IMR-90 (cell line): ENCODE measurements around the gene FGD5. TPM values are rescaled to one million over a fixed set of nuclear protein-coding genes. Genes with fewer than 3 reads are reported as not detected.

Experiments
- ATAC-seq: fragments of 200-7000 bp; cut with Tn5 transposase; 2 replicates; pipeline ENCODE4 v1.9.1; 2020; ENCODE audit warnings: low read depth, mild to moderate bottlenecking, moderate library complexity
- BruUV-seq: library from RNA; stranded (reverse); fragments of 400-500 nt; replicated peaks from 2 replicates; lab custom pipeline; 2021; lab: Mats Ljungman, UMichigan
- CTCF ChIA-PET: fragments of 300-600 bp; formaldehyde crosslinking; extraction: SDS; loops from one replicate; lab custom pipeline; 2021; ENCODE audit warnings: antibody characterized with exemption; lab: Yijun Ruan, JAX
- POLR2A ChIA-PET: fragments of 300-600 bp; sonication (Branson Sonifier 250); formaldehyde crosslinking; loops from one replicate; lab custom pipeline; 2022; ENCODE audit warnings: antibody characterized with exemption; ENCODE audit not compliant: unreplicated experiment; lab: Charles Lee
- DNase-seq: peaks from one replicate; pipeline ENCODE4 v3.0.0; 2013
- H2AFZ ChIP-seq: replicated peaks from 2 replicates; pipeline ENCODE3; 2013; ENCODE audit warnings: low read length, mild to moderate bottlenecking; ENCODE audit not compliant: poor library complexity
- H2AK5ac ChIP-seq: 2 replicates; pipeline ENCODE4 v1.6.1; 2013; ENCODE audit warnings: low read depth, low read length, inconsistent platforms
- H2AK9ac ChIP-seq: replicated peaks from 2 replicates; pipeline ENCODE3; 2013; ENCODE audit warnings: mild to moderate bottlenecking, low read depth, low read length, moderate library complexity; ENCODE audit not compliant: poor library complexity
- H2BK120ac ChIP-seq: 2 replicates; pipeline ENCODE4 v1.6.1; 2013; ENCODE audit warnings: low read depth, low read length, inconsistent platforms
- H2BK15ac ChIP-seq: 3 replicates; pipeline ENCODE4 v1.6.1; 2013; ENCODE audit warnings: low read depth, low read length, inconsistent platforms
- H2BK20ac ChIP-seq: 2 replicates; pipeline ENCODE4 v1.6.1; 2013; ENCODE audit warnings: low read depth, mild to moderate bottlenecking, inconsistent platforms, low read length, moderate library complexity
- H2BK5ac ChIP-seq: 2 replicates; pipeline ENCODE4 v1.6.1; 2013; ENCODE audit warnings: mild to moderate bottlenecking, low read depth, low read length, inconsistent platforms; ENCODE audit not compliant: poor library complexity, severe bottlenecking
- H3K14ac ChIP-seq: replicated peaks from 2 replicates; pipeline ENCODE4 v1.6.1; 2013; ENCODE audit warnings: low read depth, low read length, inconsistent platforms
- H3K18ac ChIP-seq: 2 replicates; pipeline ENCODE4 v1.6.1; 2013; ENCODE audit warnings: low read depth, low read length, control low read depth
- H3K23ac ChIP-seq: 2 replicates; pipeline ENCODE4 v1.6.1; 2013; ENCODE audit warnings: low read depth, low read length, inconsistent platforms
- H3K27ac ChIP-seq: 2 replicates; pipeline ENCODE4 v1.5.1; 2013; ENCODE audit warnings: mild to moderate bottlenecking, control low read depth, low read length; ENCODE audit not compliant: insufficient read depth
- H3K27me3 ChIP-seq: 2 replicates; pipeline ENCODE4 v1.6.1; 2013; ENCODE audit warnings: low read length; ENCODE audit not compliant: control insufficient read depth, insufficient read depth
- H3K36me3 ChIP-seq: 2 replicates; pipeline ENCODE4 v1.6.1; 2013; ENCODE audit warnings: low read length, mixed read lengths; ENCODE audit not compliant: control insufficient read depth, insufficient read depth
- H3K4ac ChIP-seq: 2 replicates; pipeline ENCODE4 v1.6.1; 2013; ENCODE audit warnings: low read depth, low read length, inconsistent platforms
- H3K4me1 ChIP-seq: 2 replicates; pipeline ENCODE4 v1.6.1; 2013; ENCODE audit warnings: low read length, mixed read lengths; ENCODE audit not compliant: control insufficient read depth, insufficient read depth
- H3K4me2 ChIP-seq: 2 replicates; pipeline ENCODE4 v1.6.1; 2013; ENCODE audit warnings: low read depth, mild to moderate bottlenecking, control low read depth, low read length, moderate library complexity
- H3K4me3 ChIP-seq: 2 replicates; pipeline ENCODE4 v1.5.1; 2013; ENCODE audit warnings: low read depth, mild to moderate bottlenecking, control low read depth, low read length, moderate library complexity; ENCODE audit not compliant: insufficient read depth
- H3K56ac ChIP-seq: 2 replicates; pipeline ENCODE4 v1.6.1; 2013; ENCODE audit warnings: low read length, inconsistent platforms; ENCODE audit not compliant: insufficient read depth; ENCODE audit errors: extremely low read depth
- H3K79me1 ChIP-seq, 2 experiments: 2 replicates each; pipeline ENCODE4 v1.6.1; 2013; ENCODE audit warnings: low read length in 2 of 2, inconsistent platforms in 1 of 2, low read depth in 1 of 2
- H3K9ac ChIP-seq: 2 replicates; pipeline ENCODE4 v1.6.1; 2013; ENCODE audit warnings: low read depth, low read length, control low read depth
- H3K9me1 ChIP-seq: 2 replicates; pipeline ENCODE4 v1.6.1; 2013; ENCODE audit warnings: low read length, inconsistent platforms; ENCODE audit not compliant: insufficient read depth
- H3K9me3 ChIP-seq: 2 replicates; pipeline ENCODE4 v1.6.1; 2013; ENCODE audit warnings: low read length; ENCODE audit not compliant: control insufficient read depth, insufficient read depth
- H4K20me1 ChIP-seq: 2 replicates; pipeline ENCODE4 v1.6.1; 2013; ENCODE audit warnings: low read length, inconsistent platforms; ENCODE audit not compliant: insufficient read depth
- H4K5ac ChIP-seq: 2 replicates; pipeline ENCODE4 v1.6.1; 2013; ENCODE audit warnings: mild to moderate bottlenecking, low read depth, low read length, control low read depth
- H4K8ac ChIP-seq, 2 experiments: 2 replicates each; pipeline ENCODE4 v1.6.1; 2013; ENCODE audit warnings: low read depth in 2 of 2, low read length in 2 of 2, control low read depth in 1 of 2, inconsistent platforms in 1 of 2
- H4K91ac ChIP-seq: 2 replicates; pipeline ENCODE4 v1.6.1; 2013; ENCODE audit warnings: low read depth, low read length, inconsistent platforms; ENCODE audit not compliant: insufficient read depth
- MAFK ChIP-seq: IDR thresholded peaks from 2 replicates; pipeline ENCODE4 v1.6.1; 2012; ENCODE audit warnings: low read depth, low read length, improper control_type of control experiment
- RCOR1 ChIP-seq: IDR thresholded peaks from 2 replicates; pipeline ENCODE4 v1.6.1; 2012; ENCODE audit warnings: mild to moderate bottlenecking, low read length, improper control_type of control experiment; ENCODE audit not compliant: insufficient replicate concordance
- WGBS, 2 experiments: methylation state at CpG; one replicate each; pipeline versions ENCODE4 v1.1.5 to v1.1.7; 2013; ENCODE audit warnings: missing lambda C conversion rate in 2 of 2; ENCODE audit not compliant: insufficient read length in 1 of 2; ENCODE audit errors: extremely low coverage in 2 of 2; 5-methylcytosine and 5-hydroxymethylcytosine counted together
- dilution Hi-C: fragments of 300-500 bp; cut with HindIII; formaldehyde crosslinking; loops from one replicate; pipeline ENCODE4 v1.14.3; 2018; ENCODE audit warnings: low sequenced_read_pairs; ENCODE audit not compliant: unreplicated experiment
- in situ Hi-C: fragments of 300-500 bp; cut with MboI; formaldehyde crosslinking; loops from 3 replicates; pipeline ENCODE4 v1.14.3; 2019; ENCODE audit warnings: low sequenced_read_pairs, inconsistent platforms, mixed read lengths
- intact Hi-C: fragments of 100-400 bp; cut with micrococcal nuclease; formaldehyde crosslinking; loops from 2 replicates; pipeline ENCODE4 v1.10.0; 2022
- polyA plus RNA-seq, 3 experiments: library from polyadenylated mRNA; depleted of rRNA; stranded (reverse); fragments of >200 nt; gene quantifications; 2 replicates each; pipeline ENCODE4 v1.2.3, GENCODE V29; 2012; ENCODE audit warnings: low replicate concordance in 1 of 3
- total RNA-seq: library from RNA; depleted of rRNA; stranded (reverse); fragments of >200 nt; gene quantifications from 2 replicates; pipeline ENCODE4 v1.2.3, GENCODE V29; 2012

Gene FGD5
- total and polyA plus RNA-seq, 2 of the 4 experiments (the other 2 are of a cell fraction), result not detected

DNA sequence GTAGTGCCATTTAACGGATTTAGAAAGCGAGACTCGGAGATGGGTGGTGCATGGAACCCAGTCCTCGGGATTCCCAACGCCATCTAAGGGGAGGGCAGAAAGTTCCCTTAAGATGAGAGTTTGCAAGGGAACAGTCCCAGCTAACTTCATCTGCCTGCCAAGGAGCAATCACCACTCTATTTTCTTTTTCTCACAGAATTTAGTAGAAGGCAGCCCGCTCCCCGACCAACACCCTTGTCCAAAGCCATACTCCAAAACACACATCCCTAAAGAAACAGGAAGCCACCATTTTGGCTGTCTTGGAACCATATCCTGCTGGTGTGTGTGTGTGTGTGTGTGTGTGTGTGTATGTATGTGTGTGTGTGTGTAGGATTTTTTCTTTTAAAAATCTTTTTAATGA lies 7.1 kb upstream of the FGD5 start:
- H3K27me3 ChIP-seq, result peaks cover 38% of the 10 kb centered on the region
- no peak overlapping the region for H3K4me3 ChIP-seq
- H2AFZ ChIP-seq, result no peak overlapping the region
- no peak overlapping the region for H3K4me2 ChIP-seq
- H2AK9ac ChIP-seq, result no peak overlapping the region
- no peak overlapping the region for H4K91ac ChIP-seq
- no peaks in the 10 kb centered on the region for H3K9me1 ChIP-seq
- TF ChIP-seq RCOR1, result no peak
- no peak for TF ChIP-seq MAFK
- ATAC-seq, result no peak
- H2BK120ac ChIP-seq, result no peak overlapping the region
- WGBS, 2 experiments, result no CpG with 5 or more reads among the region's 7 CpGs
- H3K9ac ChIP-seq, result no peak overlapping the region
- DNase-seq, result no peak
- no peaks in the 10 kb centered on the region for H3K79me1 ChIP-seq
- POLR2A ChIA-PET, result interaction anchor here (0.6 kb wide), 1 partner anchor 28 kb away, joined by 3 read pairs; no protein-coding TSS in a partner anchor
- no peak overlapping the region for H3K14ac ChIP-seq
- H2BK15ac ChIP-seq, result no peak overlapping the region
- no peak overlapping the region for H3K4ac ChIP-seq
- H3K56ac ChIP-seq, result no peak overlapping the region
- H4K20me1 ChIP-seq, result no peaks in the 10 kb centered on the region
- no peak overlapping the region for H4K8ac ChIP-seq
- H4K5ac ChIP-seq, result no peak overlapping the region
- H3K9me3 ChIP-seq, result no peaks in the 10 kb centered on the region
- no peaks in the 10 kb centered on the region for H3K4me1 ChIP-seq
- intact Hi-C loops, result no loop called here
- H3K23ac ChIP-seq, result no peak overlapping the region
- BruUV-seq, result no TSS peak
- dilution Hi-C loops, result no loop called here
- CTCF ChIA-PET, result no interaction called here
- H2AK5ac ChIP-seq, result no peak overlapping the region
- no peak overlapping the region for H3K18ac ChIP-seq
- H3K27ac ChIP-seq, result no peak overlapping the region
- H2BK5ac ChIP-seq, result no peak overlapping the region
- H3K36me3 ChIP-seq, result no peaks in the 10 kb centered on the region
- no peak overlapping the region for H2BK20ac ChIP-seq
- in situ Hi-C loops, result no loop called here
